Glutamatergic neuron (in vitro differentiated cells): Measurements from ENCODE around the gene LITAF. TPM values are rescaled to one million over a fixed set of nuclear protein-coding genes. Genes with fewer than 3 reads are reported as not detected.

Experiments
- DNase-seq: peaks from one replicate; pipeline ENCODE4 v3.0.0; 2022
- H3K27ac Mint-ChIP-seq: one replicate; pipeline ENCODE4 v1.8.0; 2020; ENCODE audit warnings: mild to moderate bottlenecking, mixed read lengths, inconsistent platforms; ENCODE audit not compliant: unreplicated experiment
- H3K27me3 Mint-ChIP-seq: one replicate; pipeline ENCODE4 v1.8.0; 2020; ENCODE audit warnings: mild to moderate bottlenecking, moderate library complexity, mixed read lengths, inconsistent platforms; ENCODE audit not compliant: unreplicated experiment
- H3K36me3 Mint-ChIP-seq: one replicate; pipeline ENCODE4 v1.8.0; 2020; ENCODE audit warnings: mild to moderate bottlenecking, mixed read lengths, inconsistent platforms; ENCODE audit not compliant: unreplicated experiment
- H3K4me1 Mint-ChIP-seq: one replicate; pipeline ENCODE4 v1.8.0; 2020; ENCODE audit warnings: mild to moderate bottlenecking, low read depth, mixed read lengths, inconsistent platforms; ENCODE audit not compliant: unreplicated experiment
- H3K4me3 Mint-ChIP-seq: one replicate; pipeline ENCODE4 v1.8.0; 2020; ENCODE audit warnings: mild to moderate bottlenecking, mixed read lengths, inconsistent platforms; ENCODE audit not compliant: unreplicated experiment
- H3K9me3 Mint-ChIP-seq: one replicate; pipeline ENCODE4 v1.8.0; 2020; ENCODE audit warnings: mild to moderate bottlenecking, moderate library complexity, mixed read lengths, inconsistent platforms; ENCODE audit not compliant: unreplicated experiment
- CTCF ChIP-seq: fragments of 200-600 bp; sonication (generic); IDR thresholded peaks from one replicate; pipeline ENCODE4 v1.5.0; 2021; ENCODE audit not compliant: partially characterized antibody, unreplicated experiment
- total RNA-seq: library from RNA; stranded (reverse); fragmentation: NEBNext Ultra II Directional; extraction: Animal tissue kit (Norgen Biotek cat#: 25700); gene quantifications from one replicate; pipeline ENCODE4 v1.2.1, GENCODE V29; 2021; ENCODE audit not compliant: unreplicated experiment

Gene LITAF
- total RNA-seq, 1 donor from 2014 or later = 29.2 TPM

GRCh38 chr16:11536104-11536866 lies 50.4 kb downstream of the LITAF start:
- DNase-seq = no peak
- H3K36me3 Mint-ChIP-seq = no peaks in the 10 kb centered on the region

GRCh38 chr16:11535494-11535893 lies 51.2 kb downstream of the LITAF start:
- Mint-ChIP-seq H3K27me3 (no peaks in the 10 kb centered on the region), H3K4me1 (no peaks in the 10 kb centered on the region), H3K27ac (no peak overlapping the region), H3K4me3 (no peak overlapping the region), H3K36me3 (no peaks in the 10 kb centered on the region), H3K9me3 (peaks cover 7% of the 10 kb centered on the region)
- no peak for TF ChIP-seq CTCF
- no peak for DNase-seq

More at GRCh38 chr16:11536104-11536866, 50.4 kb downstream of the LITAF start:
- no peak overlapping the region for H3K4me3 Mint-ChIP-seq
- H3K4me1 Mint-ChIP-seq = no peaks in the 10 kb centered on the region
- H3K27me3 Mint-ChIP-seq = no peaks in the 10 kb centered on the region
- H3K27ac Mint-ChIP-seq = no peak overlapping the region
- peaks cover 7% of the 10 kb centered on the region for H3K9me3 Mint-ChIP-seq
- TF ChIP-seq CTCF = no peak

- no peak for DNase-seq
- no peak for TF ChIP-seq CTCF
- no peak overlapping the region for H3K4me3 Mint-ChIP-seq
- no peaks in the 10 kb centered on the region for H3K27me3 Mint-ChIP-seq
- no peaks in the 10 kb centered on the region for H3K36me3 Mint-ChIP-seq
- H3K4me1 Mint-ChIP-seq = peaks cover 5% of the 10 kb centered on the region
- peaks cover 4% of the 10 kb centered on the region for H3K9me3 Mint-ChIP-seq
- no peak overlapping the region for H3K27ac Mint-ChIP-seq
Observed at GRCh38 chr16:11534262-11534661, 52.5 kb downstream of the LITAF start.

GRCh38 chr16:11533588-11533987 lies 53.1 kb downstream of the LITAF start:
- Mint-ChIP-seq H3K27ac (no peak overlapping the region), H3K4me1 (peaks cover 5% of the 10 kb centered on the region), H3K4me3 (no peak overlapping the region), H3K36me3 (no peaks in the 10 kb centered on the region), H3K9me3 (peaks cover 4% of the 10 kb centered on the region), H3K27me3 (no peaks in the 10 kb centered on the region)
- no peak for TF ChIP-seq CTCF
- no peak for DNase-seq

GRCh38 chr16:11530171-11530940 lies 56.4 kb downstream of the LITAF start:
- Mint-ChIP-seq H3K4me3 (no peak overlapping the region), H3K27ac (no peak overlapping the region), H3K27me3 (peaks cover 2% of the 10 kb centered on the region), H3K4me1 (peaks cover 13% of the 10 kb centered on the region), H3K36me3 (no peaks in the 10 kb centered on the region), H3K9me3 (peaks cover 4% of the 10 kb centered on the region)
- no peak for TF ChIP-seq CTCF
- no peak for DNase-seq
